Measurements from ENCODE around the gene BTG1.

Gene BTG1

GRCh38 chr12:92132288-92132687 lies 13.4 kb downstream of the BTG1 start:
- DNase-seq, result no peak

DNA sequence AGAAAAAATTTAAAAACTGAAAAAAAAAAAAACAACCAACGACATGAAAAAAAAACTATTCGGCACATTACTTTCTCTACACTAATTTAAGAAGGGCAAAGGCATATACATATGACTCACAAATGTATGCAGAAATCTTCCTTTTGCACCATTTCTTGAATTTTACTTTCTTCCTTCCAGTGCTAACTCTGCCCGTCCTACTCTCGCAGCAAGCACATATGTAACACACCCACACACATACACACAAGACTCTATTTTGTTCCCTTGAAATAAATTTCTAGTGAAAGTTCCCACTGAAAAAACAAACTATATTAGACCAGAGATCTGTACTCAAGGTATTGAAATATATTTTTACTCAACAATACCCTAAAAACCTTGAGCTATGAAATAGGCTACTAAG lies 14.6 kb downstream of the BTG1 start:
- DNase-seq, result no peak

DNA sequence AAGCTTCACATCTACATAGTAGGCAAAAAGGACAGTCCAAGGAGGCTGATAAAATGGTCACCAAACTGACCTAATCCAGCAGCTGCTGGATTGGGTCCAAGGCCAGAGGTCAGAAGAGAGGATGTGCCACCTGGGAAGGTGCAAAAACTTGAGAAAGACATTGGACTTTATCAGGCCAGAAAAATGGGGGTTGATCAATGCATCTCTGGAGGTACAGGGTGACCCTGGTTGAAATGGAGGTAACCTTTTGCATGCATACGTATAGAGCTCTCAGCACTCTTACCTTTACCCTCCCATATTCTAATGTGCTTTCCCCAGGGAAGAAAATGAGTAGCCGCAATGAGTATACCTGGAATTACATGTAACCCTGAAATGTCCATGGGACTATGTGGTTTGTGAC lies 16.0 kb downstream of the BTG1 start:
- DNase-seq, result no peak

GRCh38 chr12:92128612-92129011 lies 17.0 kb downstream of the BTG1 start:
- DNase-seq, result no peak

DNA sequence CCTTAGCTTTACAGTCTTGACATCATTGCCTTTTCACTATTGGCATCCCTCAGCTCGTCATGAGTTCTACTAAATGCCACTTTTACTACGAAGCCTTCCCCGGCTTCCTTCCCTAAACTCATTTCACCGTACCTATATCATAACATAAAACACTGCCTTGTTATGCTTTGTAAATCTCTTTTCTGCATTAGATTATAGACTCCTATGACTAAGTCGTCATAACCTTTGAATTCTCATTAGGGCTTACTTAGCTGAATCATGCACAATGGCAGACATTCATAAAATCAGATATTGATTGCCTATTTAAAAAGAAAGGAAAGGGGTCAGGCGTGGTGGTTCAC lies 21.0 kb downstream of the BTG1 start:
- no peak for DNase-seq

- DNase-seq, result no peak
These were observed 21.6 kb downstream of the BTG1 start for GRCh38 chr12:92123780-92124688.

- DNase-seq, result no peak
These were observed 22.5 kb downstream of the BTG1 start for GRCh38 chr12:92122941-92123779.

DNA sequence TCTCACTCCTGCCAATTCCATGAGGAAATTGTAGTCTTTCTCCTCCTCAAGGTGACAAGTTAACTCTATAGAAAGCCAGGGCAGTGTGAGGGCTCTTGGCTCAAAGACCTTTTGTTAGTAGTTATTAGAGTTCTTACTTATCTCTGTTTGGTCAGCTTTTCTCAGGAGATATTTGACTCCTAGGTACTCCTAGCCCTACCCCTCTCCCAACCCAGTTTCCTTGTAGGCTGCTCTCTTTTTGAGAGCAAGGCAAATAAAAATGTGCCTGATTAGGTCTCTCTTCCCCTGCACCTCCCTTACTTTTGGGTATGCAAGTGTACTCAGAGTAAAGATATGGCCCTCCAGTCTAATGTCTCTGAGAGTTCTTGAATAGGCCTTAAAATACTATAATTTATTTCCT lies 23.8 kb downstream of the BTG1 start:
- no peak for DNase-seq

DNA sequence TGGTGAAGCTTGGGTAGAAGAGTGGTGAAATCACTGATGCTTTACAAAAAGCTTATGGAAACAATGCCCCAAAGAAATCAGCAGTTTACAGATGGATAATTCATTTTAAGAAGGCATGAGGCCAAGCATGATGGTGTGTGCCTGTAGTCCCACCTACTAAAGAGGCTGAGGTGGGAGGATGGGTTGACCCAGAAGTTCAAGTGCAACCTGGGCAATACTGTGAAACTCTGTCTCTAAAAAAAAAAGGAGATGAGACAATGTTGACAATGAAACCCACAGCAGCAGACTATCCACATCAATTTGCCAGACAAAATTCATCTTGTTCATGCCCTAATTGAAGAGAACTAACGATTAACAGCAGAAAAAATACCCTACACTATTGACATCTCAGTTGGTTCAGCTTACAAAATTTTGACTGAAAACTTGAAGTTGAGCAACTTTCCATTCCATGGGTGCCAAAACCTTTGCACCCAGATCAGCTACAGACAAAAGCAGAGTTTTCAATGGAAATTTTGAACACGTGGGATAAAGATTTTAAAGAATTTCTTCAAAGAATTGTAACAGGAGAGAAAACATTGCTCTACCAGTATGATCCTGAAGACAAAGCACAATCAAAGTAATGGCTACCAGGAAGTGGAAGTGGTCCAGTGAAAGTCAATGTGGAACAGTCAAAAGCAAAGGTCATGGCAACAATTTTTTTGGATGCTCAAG lies 26.7 kb downstream of the BTG1 start:
- DNase-seq, result no peak

- DNase-seq, result no peak
These were observed 30.8 kb downstream of the BTG1 start for GRCh38 chr12:92114834-92115233.

- DNase-seq, result no peak
These were observed 34.4 kb downstream of the BTG1 start for GRCh38 chr12:92111256-92111655.

DNA sequence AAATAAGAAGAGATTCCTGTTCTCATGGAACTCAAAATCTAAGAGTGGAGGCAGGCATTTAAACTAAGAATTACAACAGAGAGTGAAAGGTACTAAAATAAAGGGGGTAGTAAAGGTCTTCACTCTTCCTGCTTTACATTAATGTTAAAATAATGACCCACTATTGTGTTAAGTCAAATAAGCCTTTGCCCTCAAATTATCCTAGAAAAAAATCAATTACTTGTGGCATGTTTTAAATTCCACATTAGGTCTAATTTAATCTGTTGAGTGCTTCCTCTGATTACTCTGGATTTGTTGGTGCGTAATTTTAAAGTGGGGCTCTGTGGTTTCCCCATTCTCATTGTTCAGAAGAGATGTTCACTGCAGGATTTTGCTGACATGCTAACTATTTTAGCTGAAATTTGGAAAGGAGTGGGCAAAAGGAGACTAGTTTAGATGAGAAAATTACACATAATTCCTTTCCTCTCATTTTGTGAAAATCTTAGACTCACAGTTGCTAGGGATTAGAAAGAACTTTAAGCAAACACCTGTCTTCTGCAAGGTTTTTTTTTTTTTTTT lies 35.5 kb downstream of the BTG1 start:
- DNase-seq, result no peak

- DNase-seq, result no peak
These were observed 36.0 kb downstream of the BTG1 start for GRCh38 chr12:92109613-92110012.

GRCh38 chr12:92108651-92109050 lies 37.0 kb downstream of the BTG1 start:
- DNase-seq, result no peak

- no peak for DNase-seq
These were observed 38.0 kb downstream of the BTG1 start for GRCh38 chr12:92107621-92108131.

- DNase-seq, result no peak
These were observed 38.6 kb downstream of the BTG1 start for GRCh38 chr12:92107094-92107493.

DNA sequence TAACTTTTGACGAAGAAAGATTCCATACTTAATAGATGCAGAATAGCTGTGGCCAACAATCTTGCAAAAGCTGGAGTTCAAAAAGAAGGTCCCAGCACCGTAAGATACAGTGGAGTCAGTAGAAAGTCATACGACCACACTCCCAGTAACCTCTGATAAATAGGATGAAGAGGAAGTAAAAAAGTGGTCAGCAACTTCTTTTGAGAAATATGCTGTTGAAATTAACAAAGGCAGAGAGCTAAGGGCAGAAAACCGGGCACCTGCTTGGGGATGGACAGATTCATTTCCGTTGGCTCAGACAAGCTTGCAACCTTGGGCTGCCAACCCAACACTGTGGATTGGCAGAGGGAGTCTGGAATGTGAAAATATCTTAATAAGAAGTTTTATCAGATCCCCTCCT lies 40.0 kb downstream of the BTG1 start:
- no peak for DNase-seq

DNA sequence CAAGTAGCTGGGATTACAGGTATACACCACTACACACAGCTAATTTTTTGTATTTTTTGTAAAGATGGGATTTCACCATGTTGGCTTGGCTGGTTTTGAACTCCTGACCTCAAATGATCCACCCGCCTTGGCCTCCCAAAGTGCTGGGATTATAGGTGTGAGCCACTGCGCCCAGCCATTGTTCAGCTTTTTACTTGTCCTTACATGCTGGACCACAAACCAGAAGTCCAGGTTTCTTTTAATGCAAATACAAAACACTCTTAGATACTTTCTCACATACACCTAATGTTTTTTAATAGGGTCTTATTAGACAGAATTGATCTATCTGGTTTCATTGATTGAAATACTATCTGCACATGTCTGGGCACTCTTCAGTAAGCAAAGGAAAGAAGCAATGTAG lies 40.5 kb downstream of the BTG1 start:
- DNase-seq, result no peak

DNA sequence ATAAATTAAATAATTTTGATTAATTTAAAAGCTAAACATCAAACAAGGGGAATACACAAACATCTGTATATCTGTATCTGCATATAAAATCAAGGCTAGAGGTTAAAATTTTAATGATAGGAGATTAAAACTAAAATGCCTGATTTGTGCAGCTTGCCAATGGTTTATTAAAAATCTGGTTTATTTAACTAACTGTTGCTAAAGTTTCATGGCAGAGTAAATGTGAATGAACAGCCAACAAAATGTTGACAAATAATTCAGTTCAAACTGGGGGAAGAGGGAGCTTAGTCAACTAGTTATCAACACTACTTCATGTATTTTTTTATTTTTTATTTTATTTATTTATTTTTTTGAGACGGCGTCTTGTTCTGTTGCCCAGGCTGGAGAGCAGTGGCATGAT lies 43.0 kb downstream of the BTG1 start:
- DNase-seq, result no peak

DNA sequence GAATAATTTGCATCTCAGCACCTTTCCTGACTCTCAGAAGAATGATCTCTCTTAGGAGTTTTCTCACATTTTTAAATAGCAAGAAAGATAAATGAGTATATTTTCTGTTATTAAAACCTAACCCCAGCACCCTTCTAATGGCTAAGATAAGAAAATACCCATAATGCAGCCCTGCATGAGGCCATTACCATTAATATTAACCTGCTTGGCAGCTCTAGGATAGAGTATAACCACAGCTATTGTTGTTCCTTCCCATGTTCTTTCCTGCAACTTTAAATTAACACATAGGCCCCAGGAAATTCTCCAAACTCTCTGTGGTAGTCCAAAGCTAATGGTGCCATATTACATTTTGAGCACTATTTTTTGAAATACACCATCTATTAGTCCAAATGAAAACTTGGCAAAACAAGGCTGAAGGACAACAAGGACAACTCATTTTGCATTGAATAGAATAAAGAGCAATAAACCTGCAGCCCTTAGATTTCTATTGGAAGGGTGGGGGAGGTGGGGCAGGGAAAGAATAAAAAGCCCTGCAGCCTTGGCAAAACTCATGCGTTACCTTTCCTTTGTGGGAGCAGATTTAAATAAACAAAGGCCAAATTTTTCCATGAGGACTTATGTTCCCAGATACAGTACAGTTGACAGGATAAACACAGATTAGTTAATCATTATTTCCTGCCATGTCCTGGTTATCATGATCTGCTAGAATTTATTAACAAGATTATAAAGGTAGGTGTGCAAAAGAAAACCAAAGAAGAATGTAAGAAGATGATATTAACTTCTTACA lies 46.9 kb downstream of the BTG1 start:
- no peak for DNase-seq

- DNase-seq, result no peak
These were observed 49.1 kb downstream of the BTG1 start for GRCh38 chr12:92096346-92097136.

Data from activated naive CD4-positive, alpha-beta T cell (primary cell).